Body of pancreas (tissue), 4 donors: ENCODE measurements around the gene CCDC148. TPM values are rescaled to one million over a fixed set of nuclear protein-coding genes. Genes with fewer than 3 reads are reported as not detected.

Experiments
- ATAC-seq: fragments of 150-250 bp; one replicate; pipeline ENCODE4 v1.9.1; 2016
- DNase-seq, 4 donors: peaks; one replicate each; pipeline ENCODE4 v3.0.0-alpha.2; 2019
- H3K27ac ChIP-seq, 4 donors: fragments of 200-600 bp; sonication (generic); 1 replicate in 3 of 4; 2 replicates in 1 of 4; pipeline versions ENCODE4 v1.5.1 to v1.6.1; 2016 to 2019; ENCODE audit warnings: mild to moderate bottlenecking in 1 of 4, mixed read lengths in 1 of 4, moderate library complexity in 1 of 4
- H3K27me3 ChIP-seq, 2 donors: fragments of 200-600 bp; sonication (generic); one replicate each; pipeline ENCODE4 v1.6.0; 2016; ENCODE audit warnings: mild to moderate bottlenecking in 1 of 2
- H3K36me3 ChIP-seq, 2 donors: fragments of 200-600 bp; sonication (generic); replicated peaks in 1 of 2; 2 replicates each; pipeline ENCODE4 v1.5.1; 2016; ENCODE audit warnings: low read depth in 2 of 2; ENCODE audit not compliant: insufficient read depth in 1 of 2
- H3K4me1 ChIP-seq: fragments of 200-600 bp; sonication (generic); one replicate; pipeline ENCODE4 v1.6.0; 2016
- H3K4me3 ChIP-seq, 2 donors: fragments of 200-600 bp; sonication (generic); 1 replicate in 1 of 2; 2 replicates in 1 of 2; pipeline ENCODE4 v1.5.1; 2016 to 2019
- H3K9me3 ChIP-seq, 3 donors: fragments of 200-600 bp; sonication (generic); 1 replicate in 2 of 3; 2 replicates in 1 of 3; pipeline ENCODE4 v1.5.1; 2016
- POLR2A ChIP-seq, 3 donors: fragments of 450-650 bp; IDR thresholded peaks; one replicate each; pipeline ENCODE4 v1.6.1; 2016; ENCODE audit warnings: antibody characterized with exemption in 3 of 3, mild to moderate bottlenecking in 2 of 3
- WGBS, 2 donors: methylation state at CpG; one replicate each; pipeline ENCODE4 v1.1.5; 2017; 5-methylcytosine and 5-hydroxymethylcytosine counted together
- intact Hi-C: fragments of 100-400 bp; cut with DNase I; formaldehyde crosslinking; loops from one replicate; pipeline ENCODE4 v1.15.1; 2023
- total RNA-seq, 2 donors: library from RNA; depleted of rRNA; stranded (reverse); fragments of >200 nt; gene quantifications; one replicate each; pipeline ENCODE4 v1.1.0, GENCODE V29; 2016
- TF ChIP-seq, protein P1 (sequence below), 7 experiments: fragments of 450-650 bp in 4 of 7; fragments of 200-600 bp in 3 of 7; sonication (generic) in 3 of 7; IDR thresholded peaks; one replicate each; pipeline ENCODE4 v1.5.1; 2016 to 2019; ENCODE audit warnings: antibody characterized with exemption in 7 of 7

Gene CCDC148
- total RNA-seq, 2 donors from 2014 or later, result 0.66 to 0.78 TPM

DNA sequence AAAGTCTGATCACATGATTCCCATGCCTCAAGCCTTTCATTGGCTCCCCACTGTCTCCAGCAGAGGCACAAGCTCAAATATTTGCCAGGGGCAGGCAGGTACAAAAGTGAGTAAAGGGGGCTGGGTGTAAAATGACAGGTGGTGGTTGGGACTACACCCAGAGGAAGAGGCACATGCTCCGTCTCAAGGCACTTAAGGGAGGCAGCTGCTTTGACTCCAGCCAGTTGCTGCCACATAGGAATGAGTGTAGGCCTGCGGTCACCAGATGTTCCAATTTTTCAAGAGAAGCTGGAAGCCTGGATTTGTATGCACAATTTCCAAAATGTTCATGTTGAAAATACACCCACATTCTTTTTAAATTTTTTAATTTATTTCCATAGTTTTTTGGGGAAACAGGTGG, 190.4 kb downstream of the CCDC148 start:
- no peak for TF ChIP-seq POLR2A (IDR thresholded peaks at IDR 0.05)
- TF ChIP-seq, protein P1, sequence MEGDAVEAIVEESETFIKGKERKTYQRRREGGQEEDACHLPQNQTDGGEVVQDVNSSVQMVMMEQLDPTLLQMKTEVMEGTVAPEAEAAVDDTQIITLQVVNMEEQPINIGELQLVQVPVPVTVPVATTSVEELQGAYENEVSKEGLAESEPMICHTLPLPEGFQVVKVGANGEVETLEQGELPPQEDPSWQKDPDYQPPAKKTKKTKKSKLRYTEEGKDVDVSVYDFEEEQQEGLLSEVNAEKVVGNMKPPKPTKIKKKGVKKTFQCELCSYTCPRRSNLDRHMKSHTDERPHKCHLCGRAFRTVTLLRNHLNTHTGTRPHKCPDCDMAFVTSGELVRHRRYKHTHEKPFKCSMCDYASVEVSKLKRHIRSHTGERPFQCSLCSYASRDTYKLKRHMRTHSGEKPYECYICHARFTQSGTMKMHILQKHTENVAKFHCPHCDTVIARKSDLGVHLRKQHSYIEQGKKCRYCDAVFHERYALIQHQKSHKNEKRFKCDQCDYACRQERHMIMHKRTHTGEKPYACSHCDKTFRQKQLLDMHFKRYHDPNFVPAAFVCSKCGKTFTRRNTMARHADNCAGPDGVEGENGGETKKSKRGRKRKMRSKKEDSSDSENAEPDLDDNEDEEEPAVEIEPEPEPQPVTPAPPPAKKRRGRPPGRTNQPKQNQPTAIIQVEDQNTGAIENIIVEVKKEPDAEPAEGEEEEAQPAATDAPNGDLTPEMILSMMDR (IDR thresholded peaks at IDR 0.05), result no peak
- no peak overlapping the region for H3K4me3 ChIP-seq
- ATAC-seq (no peak), DNase-seq (no peak)
- H3K36me3 ChIP-seq, result no peaks in the 10 kb centered on the region
- H3K9me3 ChIP-seq, result no peaks in the 10 kb centered on the region
- no peaks in the 10 kb centered on the region for H3K4me1 ChIP-seq
- intact Hi-C loops, result no loop called here
- 85 to 95% methylated on average over 2 of the region's 2 CpGs for WGBS, 2 donors
- no peak overlapping the region for H3K27ac ChIP-seq
- no peaks in the 10 kb centered on the region for H3K27me3 ChIP-seq

DNA sequence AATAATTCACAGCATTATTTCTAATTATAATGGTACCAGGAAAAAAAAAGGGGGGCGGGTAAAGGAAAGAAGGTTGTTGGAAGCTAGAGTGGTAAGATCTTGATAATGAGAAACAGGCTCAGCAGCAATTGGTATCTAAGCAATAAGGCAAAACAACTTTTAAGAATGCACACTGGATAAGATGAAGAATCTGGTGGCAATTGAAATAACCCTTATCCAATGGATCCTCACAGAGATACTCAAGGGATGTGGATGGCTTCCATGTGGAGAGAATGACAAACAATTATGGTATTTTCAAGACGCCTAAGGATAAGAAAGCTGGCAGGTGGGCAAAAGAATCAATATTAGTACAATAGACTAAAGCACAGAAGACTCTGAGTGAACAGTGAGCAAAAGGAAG, 201.3 kb downstream of the CCDC148 start:
- WGBS, 2 donors, result 58 to 62% methylated on average over 2 of the region's 2 CpGs
- TF ChIP-seq, protein P1 (IDR thresholded peaks at IDR 0.05), result no peak
- no peak for TF ChIP-seq POLR2A (IDR thresholded peaks at IDR 0.05)
- H3K27me3 ChIP-seq, result no peaks in the 10 kb centered on the region
- DNase-seq (no peak), ATAC-seq (no peak)
- no peaks in the 10 kb centered on the region for H3K36me3 ChIP-seq
- no peak overlapping the region for H3K4me3 ChIP-seq
- intact Hi-C loops, result no loop called here
- no peaks in the 10 kb centered on the region for H3K9me3 ChIP-seq
- no peaks in the 10 kb centered on the region for H3K4me1 ChIP-seq
- H3K27ac ChIP-seq, result no peak overlapping the region

DNA sequence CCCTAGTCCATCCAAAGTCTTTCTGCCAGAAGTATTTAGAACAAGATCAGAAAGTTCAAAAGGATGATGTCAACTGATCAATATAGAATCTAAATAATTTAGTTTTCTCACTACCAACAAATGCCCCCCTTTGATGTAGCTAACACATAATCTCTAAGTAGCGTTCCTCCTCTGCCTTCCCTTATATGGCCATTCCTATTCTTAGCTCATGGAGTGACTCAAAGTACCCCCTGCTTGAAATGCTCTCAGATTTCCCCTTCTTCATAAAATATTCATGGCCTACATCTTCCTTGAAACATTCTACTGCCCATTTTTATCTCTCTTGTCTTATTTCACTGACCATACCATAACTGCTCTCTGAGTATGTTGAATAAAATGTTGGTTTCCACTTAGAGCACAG, 203.4 kb downstream of the CCDC148 start:
- DNase-seq, result no peak
- TF ChIP-seq, protein P1 (IDR thresholded peaks at IDR 0.05), result no peak
- no peak for TF ChIP-seq POLR2A (IDR thresholded peaks at IDR 0.05)
- H3K9me3 ChIP-seq, result no peaks in the 10 kb centered on the region
- no peaks in the 10 kb centered on the region for H3K27me3 ChIP-seq
- H3K4me1 ChIP-seq, result no peaks in the 10 kb centered on the region
- no peak for ATAC-seq
- 87 to 96% methylated on average over 1 of the region's 1 CpG for WGBS, 2 donors
- H3K36me3 ChIP-seq, result no peaks in the 10 kb centered on the region
- no peak overlapping the region for H3K4me3 ChIP-seq
- no peak overlapping the region for H3K27ac ChIP-seq
- intact Hi-C loops, result no loop called here

DNA sequence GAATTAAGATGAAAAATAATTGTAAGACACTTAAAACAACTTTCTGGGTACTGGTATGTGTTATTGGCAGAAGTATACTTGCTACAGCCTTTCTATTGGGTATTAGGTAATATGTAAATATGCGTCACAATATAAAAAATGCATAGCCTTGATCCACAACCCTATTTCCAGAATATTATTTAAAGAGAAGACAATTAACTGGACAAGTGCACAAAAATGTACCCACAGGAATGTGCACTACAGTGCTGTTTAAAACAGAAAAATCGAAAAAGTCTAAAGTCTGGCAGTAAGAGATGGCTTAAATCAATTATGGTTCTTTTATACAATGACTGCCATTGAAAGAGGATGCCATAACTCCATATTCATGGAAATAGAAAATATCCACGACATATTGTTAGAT, 205.2 kb downstream of the CCDC148 start:
- TF ChIP-seq, protein P1 (IDR thresholded peaks at IDR 0.05), result no peak
- TF ChIP-seq POLR2A (IDR thresholded peaks at IDR 0.05), result no peak
- ATAC-seq, result no peak
- Histone ChIP-seq H3K9me3 (no peaks in the 10 kb centered on the region), H3K4me1 (no peaks in the 10 kb centered on the region), H3K27ac (no peak overlapping the region), H3K4me3 (no peak overlapping the region), H3K36me3 (no peaks in the 10 kb centered on the region), H3K27me3 (no peaks in the 10 kb centered on the region)
- intact Hi-C loops, result no loop called here
- 65 to 75% methylated on average over 3 of the region's 3 CpGs for WGBS, 2 donors
- DNase-seq, result no peak

DNA sequence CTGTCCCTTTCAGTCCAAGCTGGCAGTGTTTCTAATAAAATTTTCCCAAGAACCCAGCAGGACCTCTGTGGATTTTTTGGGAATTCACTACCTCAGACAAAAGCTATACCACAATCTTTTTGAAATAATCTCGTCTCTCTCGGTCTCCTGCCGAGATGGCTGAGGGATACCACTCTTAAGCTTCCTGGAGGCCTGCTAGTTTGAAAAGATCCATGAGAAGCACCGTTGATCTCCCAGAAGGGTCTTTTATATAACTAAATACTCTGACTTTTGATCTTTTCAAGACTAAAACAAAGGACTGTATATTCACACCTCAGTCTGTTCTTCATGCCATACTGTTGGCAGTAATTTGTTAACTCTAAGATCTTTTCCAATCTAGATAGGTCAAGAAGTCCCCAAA, 213.2 kb downstream of the CCDC148 start:
- Histone ChIP-seq H3K36me3 (no peaks in the 10 kb centered on the region), H3K27me3 (no peaks in the 10 kb centered on the region), H3K27ac (no peak overlapping the region), H3K4me3 (no peak overlapping the region), H3K4me1 (no peaks in the 10 kb centered on the region), H3K9me3 (no peaks in the 10 kb centered on the region)
- no peak for ATAC-seq
- TF ChIP-seq POLR2A (IDR thresholded peaks at IDR 0.05), result no peak
- TF ChIP-seq, protein P1 (IDR thresholded peaks at IDR 0.05), result no peak
- no peak for DNase-seq
- WGBS, 2 donors, result 56 to 76% methylated on average over 4 of the region's 4 CpGs
- intact Hi-C loops, result no loop called here
